ENCODE results near the gene GIMAP1.

- TF ChIP-seq CTCF (IDR thresholded peaks at IDR 0.05; ENCODE audit: control extremely low read depth in 1 of 3, insufficient read depth in 1 of 3, low read depth in 1 of 3, low read length in 3 of 3) (no peak), BRCA1 (IDR thresholded peaks at IDR 0.05; ENCODE audit: low read depth, low read length) (no peak), SP2 (IDR thresholded peaks at IDR 0.05; ENCODE audit: low read length) (no peak), SP1 (IDR thresholded peaks at IDR 0.05; ENCODE audit: low read depth, low read length) (no peak), EP300 (IDR thresholded peaks at IDR 0.05; ENCODE audit: borderline replicate concordance in 1 of 2, low read depth in 2 of 2, low read length in 2 of 2) (no peak), POLR2A (IDR thresholded peaks at IDR 0.05; ENCODE audit: control extremely low read depth in 1 of 2, low read depth in 2 of 2, low read length in 2 of 2) (no peak), ATF3 (IDR thresholded peaks at IDR 0.05; ENCODE audit: insufficient read depth, low read depth, low read length) (no peak), YY1 (IDR thresholded peaks at IDR 0.05; ENCODE audit: low read depth, low read length) (no peak), CREB1 (IDR thresholded peaks at IDR 0.05) (no peak), EZH2 (IDR thresholded peaks at IDR 0.05; ENCODE audit: low read depth, low read length, severe bottlenecking) (no peak), JUN (IDR thresholded peaks at IDR 0.05; ENCODE audit: low read depth, low read length) (no peak)
These were observed 12.2 kb downstream of the GIMAP1 start for GRCh38 chr7:150728609-150729008.

Data from H1 (cell line).